Adrenal gland (tissue), 5 donors: Measurements from ENCODE around the gene BAZ1A.

ENCODE experiments used
- POLR2A ChIP-seq, 2 donors: fragments of 450-650 bp; IDR thresholded peaks; one replicate each; pipeline ENCODE4 v1.6.1; 2017; ENCODE audit warnings: antibody characterized with exemption in 2 of 2, mild to moderate bottlenecking in 2 of 2, moderate library complexity in 1 of 2
- TF ChIP-seq, protein P1 (sequence below), 6 experiments: fragments of 450-650 bp in 4 of 6; fragments of 200-600 bp in 2 of 6; sonication (generic) in 1 of 6; IDR thresholded peaks; 1 replicate in 5 of 6; 2 replicates in 1 of 6; pipeline versions ENCODE4 v1.5.1 to v1.8.0; 2016 to 2021; ENCODE audit warnings: antibody characterized with exemption in 6 of 6, mild to moderate bottlenecking in 2 of 6, moderate library complexity in 1 of 6
- donor health status: DM: no; HTN: no; CAD: no.

DNA sequence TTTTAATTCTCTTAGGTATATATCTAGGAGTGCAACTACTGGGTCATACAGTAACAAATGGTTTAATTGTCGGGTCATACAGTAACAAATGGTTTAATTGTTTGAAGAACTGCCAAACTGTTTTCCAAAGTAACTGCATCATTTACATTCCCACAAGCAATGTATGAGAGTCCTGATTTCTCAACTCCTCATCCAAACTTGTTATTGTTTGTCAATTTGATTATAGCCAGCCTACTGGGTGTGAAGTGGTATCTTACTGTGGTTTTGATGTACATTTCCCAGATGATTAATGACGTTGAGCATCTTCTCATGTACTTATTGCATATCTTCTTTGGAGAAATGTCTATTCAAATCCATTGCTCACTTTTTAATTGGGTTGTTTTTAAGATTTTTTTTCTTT is 93.1 kb downstream of the BAZ1A start:
- TF ChIP-seq, protein P1, sequence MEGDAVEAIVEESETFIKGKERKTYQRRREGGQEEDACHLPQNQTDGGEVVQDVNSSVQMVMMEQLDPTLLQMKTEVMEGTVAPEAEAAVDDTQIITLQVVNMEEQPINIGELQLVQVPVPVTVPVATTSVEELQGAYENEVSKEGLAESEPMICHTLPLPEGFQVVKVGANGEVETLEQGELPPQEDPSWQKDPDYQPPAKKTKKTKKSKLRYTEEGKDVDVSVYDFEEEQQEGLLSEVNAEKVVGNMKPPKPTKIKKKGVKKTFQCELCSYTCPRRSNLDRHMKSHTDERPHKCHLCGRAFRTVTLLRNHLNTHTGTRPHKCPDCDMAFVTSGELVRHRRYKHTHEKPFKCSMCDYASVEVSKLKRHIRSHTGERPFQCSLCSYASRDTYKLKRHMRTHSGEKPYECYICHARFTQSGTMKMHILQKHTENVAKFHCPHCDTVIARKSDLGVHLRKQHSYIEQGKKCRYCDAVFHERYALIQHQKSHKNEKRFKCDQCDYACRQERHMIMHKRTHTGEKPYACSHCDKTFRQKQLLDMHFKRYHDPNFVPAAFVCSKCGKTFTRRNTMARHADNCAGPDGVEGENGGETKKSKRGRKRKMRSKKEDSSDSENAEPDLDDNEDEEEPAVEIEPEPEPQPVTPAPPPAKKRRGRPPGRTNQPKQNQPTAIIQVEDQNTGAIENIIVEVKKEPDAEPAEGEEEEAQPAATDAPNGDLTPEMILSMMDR (IDR thresholded peaks at IDR 0.05), result no peak
- TF ChIP-seq POLR2A (IDR thresholded peaks at IDR 0.05), result no peak
